H9 (cell line): ENCODE results near the gene CCDC92B. TPM values are rescaled to one million over a fixed set of nuclear protein-coding genes. Genes with fewer than 3 reads are reported as not detected.

Experiments
- DNase-seq: peaks from one replicate; pipeline ENCODE4 v3.0.0-alpha.2; 2017
- H2AFZ ChIP-seq: one replicate; pipeline ENCODE4 v1.6.1; 2013; ENCODE audit warnings: mild to moderate bottlenecking, low read length, control low read depth, moderate library complexity
- H2AK5ac ChIP-seq: 2 replicates; pipeline ENCODE4 v1.6.1; 2013; ENCODE audit warnings: low read length, control low read depth, mixed read lengths; ENCODE audit not compliant: insufficient read length
- H2BK120ac ChIP-seq: one replicate; pipeline ENCODE4 v1.6.1; 2013; ENCODE audit warnings: low read depth, mild to moderate bottlenecking, low read length, control low read depth, inconsistent platforms; ENCODE audit not compliant: poor library complexity, severe bottlenecking
- H2BK12ac ChIP-seq: 2 replicates; pipeline ENCODE4 v1.6.1; 2013; ENCODE audit warnings: low read length, control low read depth, mixed read lengths, low read depth; ENCODE audit not compliant: insufficient read length
- H2BK15ac ChIP-seq: 2 replicates; pipeline ENCODE4 v1.6.1; 2013; ENCODE audit warnings: low read depth, low read length, control low read depth
- H2BK20ac ChIP-seq: one replicate; pipeline ENCODE4 v1.6.1; 2013; ENCODE audit warnings: low read depth, mild to moderate bottlenecking, low read length, control low read depth, inconsistent platforms; ENCODE audit not compliant: poor library complexity, severe bottlenecking
- H2BK5ac ChIP-seq: 2 replicates; pipeline ENCODE4 v1.6.1; 2013; ENCODE audit warnings: low read length, control low read depth, mixed read lengths; ENCODE audit not compliant: insufficient read length
- H3K14ac ChIP-seq: 2 replicates; pipeline ENCODE4 v1.6.1; 2013; ENCODE audit warnings: low read length, control low read depth; ENCODE audit not compliant: insufficient read depth
- H3K18ac ChIP-seq: 2 replicates; pipeline ENCODE4 v1.6.1; 2013; ENCODE audit warnings: low read depth, mild to moderate bottlenecking, mixed read lengths, low read length, control low read depth; ENCODE audit not compliant: insufficient read length
- H3K23ac ChIP-seq: 2 replicates; pipeline ENCODE4 v1.6.1; 2013; ENCODE audit warnings: low read length, control low read depth, mixed read lengths, low read depth; ENCODE audit not compliant: insufficient read length
- H3K23me2 ChIP-seq: 2 replicates; pipeline ENCODE4 v1.6.1; 2013; ENCODE audit warnings: low read depth, mild to moderate bottlenecking, mixed read lengths, low read length, control low read depth; ENCODE audit not compliant: insufficient read length, poor library complexity, severe bottlenecking
- H3K27ac ChIP-seq: 2 replicates; pipeline ENCODE4 v1.5.1; 2013; ENCODE audit warnings: low read length, control low read depth, mixed read lengths, low read depth; ENCODE audit not compliant: insufficient read length
- H3K27me3 ChIP-seq: 2 replicates; pipeline ENCODE4 v1.6.1; 2013; ENCODE audit warnings: low read length, control low read depth, inconsistent platforms; ENCODE audit not compliant: insufficient read depth
- H3K4ac ChIP-seq: 2 replicates; pipeline ENCODE4 v1.6.1; 2013; ENCODE audit warnings: low read depth, mild to moderate bottlenecking, control low read depth, inconsistent platforms, low read length, moderate library complexity
- H3K4me1 ChIP-seq: 2 replicates; pipeline ENCODE4 v1.6.1; 2013; ENCODE audit warnings: low read length, control low read depth, inconsistent platforms; ENCODE audit not compliant: insufficient read depth
- H3K4me2 ChIP-seq: 2 replicates; pipeline ENCODE4 v1.6.1; 2013; ENCODE audit warnings: low read length, control low read depth, mixed read lengths; ENCODE audit not compliant: insufficient read length, insufficient read depth
- H3K56ac ChIP-seq: 2 replicates; pipeline ENCODE4 v1.6.1; 2013; ENCODE audit warnings: low read depth, mild to moderate bottlenecking, mixed read lengths, low read length, control low read depth; ENCODE audit not compliant: insufficient read length
- H3K79me1 ChIP-seq: 2 replicates; pipeline ENCODE4 v1.6.1; 2013; ENCODE audit warnings: low read depth, mild to moderate bottlenecking, moderate library complexity, low read length, control low read depth, inconsistent platforms; ENCODE audit not compliant: insufficient read depth, poor library complexity, severe bottlenecking
- H3K79me2 ChIP-seq: 2 replicates; pipeline ENCODE4 v1.6.1; 2013; ENCODE audit warnings: low read length, control low read depth, inconsistent platforms; ENCODE audit not compliant: insufficient read depth
- H3K9ac ChIP-seq: 2 replicates; pipeline ENCODE4 v1.6.1; 2013; ENCODE audit warnings: low read length, control low read depth, mixed read lengths; ENCODE audit not compliant: insufficient read length; ENCODE audit errors: extremely low read depth
- H3K9me3 ChIP-seq: one replicate; pipeline ENCODE4 v1.6.1; 2013; ENCODE audit warnings: low read depth, low read length, inconsistent platforms; ENCODE audit not compliant: control insufficient read depth
- H3T11ph ChIP-seq: one replicate; pipeline ENCODE4 v1.6.1; 2013; ENCODE audit warnings: mild to moderate bottlenecking, low read length, control low read depth, inconsistent platforms
- H4K20me1 ChIP-seq: one replicate; pipeline ENCODE4 v1.6.1; 2013; ENCODE audit not compliant: control insufficient read depth, insufficient read length, insufficient read depth
- H4K5ac ChIP-seq: 2 replicates; pipeline ENCODE4 v1.6.1; 2013; ENCODE audit warnings: low read depth, mild to moderate bottlenecking, mixed read lengths, low read length, control low read depth; ENCODE audit not compliant: insufficient read length
- H4K8ac ChIP-seq: replicated peaks from 2 replicates; pipeline ENCODE4 v1.6.1; 2013; ENCODE audit warnings: low read length, control low read depth, mixed read lengths, low read depth; ENCODE audit not compliant: insufficient read length
- H4K91ac ChIP-seq: 2 replicates; pipeline ENCODE4 v1.6.1; 2013; ENCODE audit warnings: low read depth, mild to moderate bottlenecking, moderate library complexity, mixed read lengths, low read length, control low read depth; ENCODE audit not compliant: insufficient read length
- H3K27ac Mint-ChIP-seq, 3 experiments: 2 replicates in 2 of 3; 3 replicates in 1 of 3; pipeline ENCODE4 v1.8.0; 2020 to 2021; ENCODE audit warnings: mixed read lengths in 3 of 3, mild to moderate bottlenecking in 1 of 3, moderate library complexity in 1 of 3
- H3K27me3 Mint-ChIP-seq: 2 replicates; pipeline ENCODE4 v1.8.0; 2021; ENCODE audit warnings: low read depth, mild to moderate bottlenecking, moderate library complexity, mixed read lengths
- H3K36me3 Mint-ChIP-seq, 3 experiments: 2 replicates in 2 of 3; 3 replicates in 1 of 3; pipeline ENCODE4 v1.8.0; 2020 to 2021; ENCODE audit warnings: low read depth in 3 of 3, mixed read lengths in 3 of 3; ENCODE audit not compliant: insufficient read depth in 1 of 3
- H3K4me1 Mint-ChIP-seq, 2 experiments: 2 replicates each; pipeline ENCODE4 v1.8.0; 2020; ENCODE audit warnings: mixed read lengths in 2 of 2
- H3K4me3 Mint-ChIP-seq, 2 experiments: 2 replicates in 1 of 2; 3 replicates in 1 of 2; pipeline ENCODE4 v1.8.0; 2020 to 2021; ENCODE audit warnings: mild to moderate bottlenecking in 2 of 2, mixed read lengths in 2 of 2, moderate library complexity in 1 of 2
- H3K9me3 Mint-ChIP-seq, 2 experiments: 2 replicates in 1 of 2; 3 replicates in 1 of 2; pipeline ENCODE4 v1.8.0; 2020; ENCODE audit warnings: mild to moderate bottlenecking in 2 of 2, mixed read lengths in 2 of 2, moderate library complexity in 1 of 2
- whole genome bisulfite sequencing: extraction: QIAGEN DNeasy Blood & Tissue Kit; methylation state at CpG from one replicate; pipeline ENCODE4 v1.1.7; 2013; ENCODE audit warnings: missing lambda C conversion rate, low lambda C conversion rate, mixed read lengths; ENCODE audit not compliant: insufficient read length; ENCODE audit errors: extremely low coverage; 5-methylcytosine and 5-hydroxymethylcytosine counted together
- total RNA-seq: library from RNA; stranded (reverse); gene quantifications from 2 replicates; pipeline ENCODE4 v1.2.1, GENCODE V29; 2021
- TF ChIP-seq, protein P1 (sequence below): fragments of 200-600 bp; sonication (generic); conservative IDR thresholded peaks from 3 replicates; pipeline ENCODE4 v1.8.0; 2021; ENCODE audit warnings: antibody characterized with exemption, mild to moderate bottlenecking

Gene CCDC92B
- total RNA-seq, 1 experiment from 2014 or later, result 8.0 TPM

GRCh38 chr17:2736956-2737355, 12.5 kb downstream of the CCDC92B start:
- TF ChIP-seq, protein P1, sequence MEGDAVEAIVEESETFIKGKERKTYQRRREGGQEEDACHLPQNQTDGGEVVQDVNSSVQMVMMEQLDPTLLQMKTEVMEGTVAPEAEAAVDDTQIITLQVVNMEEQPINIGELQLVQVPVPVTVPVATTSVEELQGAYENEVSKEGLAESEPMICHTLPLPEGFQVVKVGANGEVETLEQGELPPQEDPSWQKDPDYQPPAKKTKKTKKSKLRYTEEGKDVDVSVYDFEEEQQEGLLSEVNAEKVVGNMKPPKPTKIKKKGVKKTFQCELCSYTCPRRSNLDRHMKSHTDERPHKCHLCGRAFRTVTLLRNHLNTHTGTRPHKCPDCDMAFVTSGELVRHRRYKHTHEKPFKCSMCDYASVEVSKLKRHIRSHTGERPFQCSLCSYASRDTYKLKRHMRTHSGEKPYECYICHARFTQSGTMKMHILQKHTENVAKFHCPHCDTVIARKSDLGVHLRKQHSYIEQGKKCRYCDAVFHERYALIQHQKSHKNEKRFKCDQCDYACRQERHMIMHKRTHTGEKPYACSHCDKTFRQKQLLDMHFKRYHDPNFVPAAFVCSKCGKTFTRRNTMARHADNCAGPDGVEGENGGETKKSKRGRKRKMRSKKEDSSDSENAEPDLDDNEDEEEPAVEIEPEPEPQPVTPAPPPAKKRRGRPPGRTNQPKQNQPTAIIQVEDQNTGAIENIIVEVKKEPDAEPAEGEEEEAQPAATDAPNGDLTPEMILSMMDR, result no peak
- no peak overlapping the region for H3K4me2 ChIP-seq
- H3K9ac ChIP-seq, result no peak overlapping the region
- no peak overlapping the region for H3T11ph ChIP-seq
- H3K27ac ChIP-seq, result no peak overlapping the region
- H3K27me3 ChIP-seq, result no peaks in the 10 kb centered on the region
- no peaks in the 10 kb centered on the region for H4K20me1 ChIP-seq
- Mint-ChIP-seq H3K9me3 (no peaks in the 10 kb centered on the region), H3K36me3 (peaks cover 0 to 16% (median 13%) of the 10 kb centered on the region in 3 experiments; a peak in 4 of 7 replicates), H3K4me3 (no peak overlapping the region), H3K4me1 (no peaks in the 10 kb centered on the region), H3K27ac (no peak overlapping the region), H3K27me3 (no peaks in the 10 kb centered on the region; the same call in 1 of the 2 replicates)
- no peaks in the 10 kb centered on the region for H3K79me1 ChIP-seq
- H2BK5ac ChIP-seq, result no peak overlapping the region
- H2BK12ac ChIP-seq, result no peak overlapping the region
- no peak overlapping the region for H2BK15ac ChIP-seq
- no peak overlapping the region for H3K56ac ChIP-seq
- no peaks in the 10 kb centered on the region for H3K79me2 ChIP-seq
- H2AK5ac ChIP-seq, result no peak overlapping the region
- H3K14ac ChIP-seq, result no peak overlapping the region
- H4K5ac ChIP-seq, result no peak overlapping the region
- peaks cover 4% of the 10 kb centered on the region for H3K23me2 ChIP-seq
- no peak overlapping the region for H3K18ac ChIP-seq
- DNase-seq, result no peak
- H3K23ac ChIP-seq, result no peak overlapping the region
- no peak overlapping the region for H2BK20ac ChIP-seq
- no peak overlapping the region for H4K8ac ChIP-seq
- no peak overlapping the region for H3K4ac ChIP-seq
- no peaks in the 10 kb centered on the region for H3K4me1 ChIP-seq
- no peak overlapping the region for H2AFZ ChIP-seq
- no peak overlapping the region for H4K91ac ChIP-seq
- no peak overlapping the region for H2BK120ac ChIP-seq
- no CpG with 5 or more reads among the region's 3 CpGs for WGBS
- no peaks in the 10 kb centered on the region for H3K9me3 ChIP-seq
